ENCODE results near the gene CYP51A1. TPM values are rescaled to one million over a fixed set of nuclear protein-coding genes. Genes with fewer than 3 reads are reported as not detected.

Gene CYP51A1
- polyA plus RNA-seq, 3 donors = 5.9 to 32.4 (median 27.4) TPM

DNA sequence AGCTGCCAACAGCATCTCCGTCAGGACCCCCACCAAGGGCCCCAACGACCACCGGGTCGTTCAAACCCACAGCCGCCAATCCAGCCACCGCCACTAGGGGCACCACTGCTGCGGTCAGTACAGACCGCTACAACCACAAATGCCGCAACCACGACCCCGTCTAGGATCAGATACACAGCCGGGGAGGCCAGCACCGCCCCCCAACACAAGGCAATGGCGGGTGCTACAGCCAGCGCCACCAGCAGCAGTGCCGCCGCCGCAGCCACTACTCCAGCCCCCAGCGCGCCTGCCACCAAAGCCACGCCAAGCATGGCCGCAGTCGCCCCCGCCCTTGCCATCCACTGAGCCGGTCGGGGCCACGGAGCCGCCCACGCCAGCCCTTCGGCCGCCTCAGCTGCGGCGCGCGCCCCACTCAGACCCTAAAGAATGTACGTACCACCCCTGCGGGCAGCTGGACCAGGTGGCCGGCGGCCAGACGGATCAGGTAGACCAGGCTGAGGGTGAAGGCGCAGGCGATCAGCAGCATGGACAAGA lies 473 bp downstream of the CYP51A1 start:
- peaks cover 1 to 7% of the 10 kb centered on the region in 2 donors for H3K36me3 ChIP-seq (replicated peaks in 1 of 2; ENCODE audit: control insufficient read depth in 1 of 2, insufficient read depth in 2 of 2, low read length in 2 of 2)
- H3K9me3 Mint-ChIP-seq = peaks cover 0 to 1% (median 0%) of the 10 kb centered on the region in 7 donors

DNA sequence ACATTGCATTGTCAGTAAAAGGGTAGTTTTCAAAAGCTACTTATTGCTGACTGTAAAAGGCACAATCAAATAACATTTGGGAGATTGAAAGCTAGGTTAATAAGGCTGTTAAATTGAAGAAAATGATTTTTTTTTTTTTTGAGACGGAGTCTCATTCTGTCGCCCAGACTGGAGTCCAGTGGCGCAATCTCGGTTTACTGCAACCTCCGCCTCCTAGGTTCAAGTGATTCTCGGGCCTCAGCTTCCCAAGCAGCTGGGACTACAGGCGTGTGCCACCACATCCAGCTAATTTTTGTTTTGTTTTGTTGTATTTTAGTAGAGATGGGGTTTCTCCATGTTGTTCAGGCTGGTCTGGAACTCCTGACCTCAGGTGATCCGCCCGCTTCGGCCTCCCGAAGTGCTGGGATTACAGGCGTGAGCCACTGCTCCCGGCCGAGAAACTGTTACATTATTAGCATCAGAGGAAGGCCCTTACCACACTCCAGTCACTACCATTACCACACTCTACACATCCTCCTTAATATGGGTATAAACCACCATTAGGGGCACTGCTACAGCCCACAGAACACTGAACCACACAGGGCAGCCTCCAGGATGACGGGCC lies 1.0 kb downstream of the CYP51A1 start:
- Mint-ChIP-seq H3K4me1 (peaks cover 23% of the 10 kb centered on the region), H3K27me3 (ENCODE audit: low read depth in 3 of 3) (peaks cover 0 to 8% (median 3%) of the 10 kb centered on the region in 3 donors), H3K27ac (peak overlapping the region; percentile 95 to 100 (median 100)), H3K36me3 (peaks cover 8 to 17% of the 10 kb centered on the region in 2 donors), H3K4me3 (peak overlapping the region; percentile 96 to 99), H3K9me3 (no peaks in the 10 kb centered on the region)
- no peaks in the 10 kb centered on the region for H4K20me1 ChIP-seq (ENCODE audit: insufficient read depth, low read length)
- peak overlapping the region; percentile 96 for H2AFZ ChIP-seq (ENCODE audit: insufficient read depth, low read depth, low read length, poor library complexity, severe bottlenecking)
- DNase-seq = no peak
- H3K9ac ChIP-seq (ENCODE audit: insufficient read depth, low read length, poor library complexity, severe bottlenecking) = peak overlapping the region; percentile 81
- H3K36me3 ChIP-seq (replicated peaks in 1 of 2; ENCODE audit: control insufficient read depth in 1 of 2, insufficient read depth in 2 of 2, low read length in 2 of 2) = peaks cover 7 to 13% of the 10 kb centered on the region in 2 donors
- H3K9me3 ChIP-seq (replicated peaks in 1 of 2; ENCODE audit: control insufficient read depth in 1 of 2, insufficient read depth in 1 of 2, low read length in 2 of 2) = no peaks in the 10 kb centered on the region
- H3K4me3 ChIP-seq (replicated peaks in 1 of 3; ENCODE audit: low read depth in 2 of 3, low read length in 3 of 3) = peak overlapping the region; percentile 87 to 98 (median 90)
- H3K27me3 ChIP-seq (ENCODE audit: control insufficient read depth in 2 of 2, insufficient read depth in 2 of 2, low read length in 2 of 2) = no peaks in the 10 kb centered on the region
- H3K79me2 ChIP-seq (ENCODE audit: insufficient read depth, low read length) = peaks cover 13% of the 10 kb centered on the region
- 41% methylated on average over 11 of the region's 15 CpGs for WGBS (ENCODE audit: insufficient coverage)
- TF ChIP-seq, protein P1, sequence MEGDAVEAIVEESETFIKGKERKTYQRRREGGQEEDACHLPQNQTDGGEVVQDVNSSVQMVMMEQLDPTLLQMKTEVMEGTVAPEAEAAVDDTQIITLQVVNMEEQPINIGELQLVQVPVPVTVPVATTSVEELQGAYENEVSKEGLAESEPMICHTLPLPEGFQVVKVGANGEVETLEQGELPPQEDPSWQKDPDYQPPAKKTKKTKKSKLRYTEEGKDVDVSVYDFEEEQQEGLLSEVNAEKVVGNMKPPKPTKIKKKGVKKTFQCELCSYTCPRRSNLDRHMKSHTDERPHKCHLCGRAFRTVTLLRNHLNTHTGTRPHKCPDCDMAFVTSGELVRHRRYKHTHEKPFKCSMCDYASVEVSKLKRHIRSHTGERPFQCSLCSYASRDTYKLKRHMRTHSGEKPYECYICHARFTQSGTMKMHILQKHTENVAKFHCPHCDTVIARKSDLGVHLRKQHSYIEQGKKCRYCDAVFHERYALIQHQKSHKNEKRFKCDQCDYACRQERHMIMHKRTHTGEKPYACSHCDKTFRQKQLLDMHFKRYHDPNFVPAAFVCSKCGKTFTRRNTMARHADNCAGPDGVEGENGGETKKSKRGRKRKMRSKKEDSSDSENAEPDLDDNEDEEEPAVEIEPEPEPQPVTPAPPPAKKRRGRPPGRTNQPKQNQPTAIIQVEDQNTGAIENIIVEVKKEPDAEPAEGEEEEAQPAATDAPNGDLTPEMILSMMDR (IDR thresholded peaks at IDR 0.05) = no peak
- intact Hi-C loops (cut with micrococcal nuclease) = loop anchor here (10.0 kb wide), 2 partner anchors 112 to 312 kb away; partner anchors contain the start of genes ANKIB1 (in 2 of the 2), KRIT1 (in 2 of the 2) and GATAD1 (in 1 of the 2)
- peak overlapping the region; percentile 86 to 93 for H3K27ac ChIP-seq (ENCODE audit: low read depth in 1 of 2, low read length in 2 of 2)
- H3K4me1 ChIP-seq (ENCODE audit: control insufficient read depth in 1 of 2, insufficient read depth in 2 of 2, low read length in 2 of 2) = peaks cover 12 to 22% of the 10 kb centered on the region in 2 donors
- H3K4me2 ChIP-seq (replicated peaks; ENCODE audit: extremely low read depth, low read length, poor library complexity, severe bottlenecking) = peak overlapping the region; percentile 85

More for the DNA sequence above, 473 bp downstream of the CYP51A1 start:
- Mint-ChIP-seq H3K36me3 (peaks cover 8 to 12% of the 10 kb centered on the region in 2 donors), H3K27me3 (ENCODE audit: low read depth in 3 of 3) (peaks cover 0 to 8% (median 1%) of the 10 kb centered on the region in 3 donors), H3K27ac (peak overlapping the region; percentile 95 to 100 (median 100)), H3K4me3 (peak overlapping the region; percentile 96 to 99), H3K4me1 (peaks cover 23% of the 10 kb centered on the region)
- peak overlapping the region; percentile 96 for H2AFZ ChIP-seq (ENCODE audit: insufficient read depth, low read depth, low read length, poor library complexity, severe bottlenecking)
- intact Hi-C loops (cut with micrococcal nuclease) = loop anchor here (10.0 kb wide), 2 partner anchors 111 to 311 kb away; partner anchors contain the start of genes ANKIB1 (in 2 of the 2), KRIT1 (in 2 of the 2) and GATAD1 (in 1 of the 2)
- H4K20me1 ChIP-seq (ENCODE audit: insufficient read depth, low read length) = no peaks in the 10 kb centered on the region
- peak overlapping the region; percentile 85 for H3K4me2 ChIP-seq (replicated peaks; ENCODE audit: extremely low read depth, low read length, poor library complexity, severe bottlenecking)
- under 1% methylated on average over 42 of the region's 42 CpGs for WGBS (ENCODE audit: insufficient coverage)
- H3K27ac ChIP-seq (ENCODE audit: low read depth in 1 of 2, low read length in 2 of 2) = peak overlapping the region; percentile 86 to 93
- no peaks in the 10 kb centered on the region for H3K9me3 ChIP-seq (replicated peaks in 1 of 2; ENCODE audit: control insufficient read depth in 1 of 2, insufficient read depth in 1 of 2, low read length in 2 of 2)
- peak; percentile 35 to 52 (median 42) for DNase-seq
- H3K79me2 ChIP-seq (ENCODE audit: insufficient read depth, low read length) = peaks cover 13% of the 10 kb centered on the region
- H3K27me3 ChIP-seq (ENCODE audit: control insufficient read depth in 2 of 2, insufficient read depth in 2 of 2, low read length in 2 of 2) = no peaks in the 10 kb centered on the region
- TF ChIP-seq, protein P1 (IDR thresholded peaks at IDR 0.05) = peak; percentile 97
- H3K9ac ChIP-seq (ENCODE audit: insufficient read depth, low read length, poor library complexity, severe bottlenecking) = peak overlapping the region; percentile 81
- peak overlapping the region; percentile 87 to 98 (median 90) for H3K4me3 ChIP-seq (replicated peaks in 1 of 3; ENCODE audit: low read depth in 2 of 3, low read length in 3 of 3)
- peaks cover 12 to 22% of the 10 kb centered on the region in 2 donors for H3K4me1 ChIP-seq (ENCODE audit: control insufficient read depth in 1 of 2, insufficient read depth in 2 of 2, low read length in 2 of 2)

Measured in CD14-positive monocyte (primary cell).